Keratinocyte (primary cell): Measurements from ENCODE around the gene RTL1. TPM values are rescaled to one million over a fixed set of nuclear protein-coding genes. Genes with fewer than 3 reads are reported as not detected.

Source experiments
- DNase-seq: peaks from one replicate; pipeline ENCODE4 v3.0.0-alpha.2; 2011; ENCODE audit warnings: low read depth, missing footprints, low spot score
- FAIRE-seq: peaks from 2 replicates; lab custom pipeline; 2011; peaks lifted over from hg19 to GRCh38; lab: Jason Lieb, UNC
- H2AFZ ChIP-seq: 2 replicates; pipeline ENCODE4 v1.6.0; 2012; ENCODE audit warnings: low read length, control low read depth, inconsistent platforms; ENCODE audit not compliant: control insufficient read depth
- H3K27ac ChIP-seq: 2 replicates; pipeline ENCODE4 v1.5.1; 2011; ENCODE audit warnings: low read length; ENCODE audit not compliant: control insufficient read depth, insufficient read depth
- H3K27me3 ChIP-seq: 3 replicates; pipeline ENCODE4 v1.6.0; 2011; ENCODE audit warnings: low read length; ENCODE audit not compliant: control insufficient read depth, insufficient read depth; ENCODE audit errors: extremely low read depth
- H3K36me3 ChIP-seq, 2 experiments: 2 replicates in 1 of 2; 3 replicates in 1 of 2; pipeline ENCODE4 v1.5.1; 2011; ENCODE audit warnings: low read length in 2 of 2, mild to moderate bottlenecking in 1 of 2; ENCODE audit not compliant: control insufficient read depth in 2 of 2, insufficient read depth in 2 of 2; ENCODE audit errors: extremely low read depth in 1 of 2
- H3K4me1 ChIP-seq: 3 replicates; pipeline ENCODE4 v1.5.1; 2011; ENCODE audit warnings: low read length; ENCODE audit not compliant: control insufficient read depth, insufficient read depth; ENCODE audit errors: extremely low read depth
- H3K4me2 ChIP-seq: 3 replicates; pipeline ENCODE4 v1.6.0; 2011; ENCODE audit warnings: low read depth, low read length; ENCODE audit not compliant: control insufficient read depth, insufficient read depth; ENCODE audit errors: extremely low read depth
- H3K4me3 ChIP-seq, 3 experiments: fragments of 200-600 bp in 1 of 3; sonication (generic) in 1 of 3; 2 replicates in 2 of 3; 3 replicates in 1 of 3; pipeline ENCODE4 v1.5.1; 2011 to 2016; ENCODE audit warnings: low read length in 3 of 3, mild to moderate bottlenecking in 3 of 3, control low read depth in 2 of 3, inconsistent platforms in 1 of 3, low read depth in 1 of 3, mixed read lengths in 1 of 3, mixed run types in 1 of 3, moderate library complexity in 1 of 3; ENCODE audit not compliant: control insufficient read depth in 2 of 3, insufficient read depth in 2 of 3; ENCODE audit errors: extremely low read depth in 1 of 3
- H3K79me2 ChIP-seq: 2 replicates; pipeline ENCODE4 v1.6.0; 2012; ENCODE audit warnings: low read length; ENCODE audit not compliant: control insufficient read depth, insufficient read depth
- H3K9ac ChIP-seq: 3 replicates; pipeline ENCODE4 v1.6.0; 2011; ENCODE audit warnings: low read length; ENCODE audit not compliant: control insufficient read depth, insufficient read depth; ENCODE audit errors: extremely low read depth
- H3K9me1 ChIP-seq: 3 replicates; pipeline ENCODE4 v1.6.0; 2011; ENCODE audit warnings: low read length; ENCODE audit not compliant: control insufficient read depth, insufficient read depth; ENCODE audit errors: extremely low read depth
- H3K9me3 ChIP-seq: 2 replicates; pipeline ENCODE4 v1.5.1; 2012; ENCODE audit warnings: low read depth, low read length; ENCODE audit not compliant: control insufficient read depth
- H4K20me1 ChIP-seq: 3 replicates; pipeline ENCODE4 v1.6.0; 2011; ENCODE audit warnings: low read length; ENCODE audit not compliant: control insufficient read depth, insufficient read depth; ENCODE audit errors: extremely low read depth
- CTCF ChIP-seq, 3 experiments: IDR thresholded peaks in 1 of 3; conservative IDR thresholded peaks in 1 of 3; optimal IDR thresholded peaks in 1 of 3; 2 replicates in 2 of 3; 3 replicates in 1 of 3; pipeline versions ENCODE3 to v1.5.1; 2011; ENCODE audit warnings: low read length in 3 of 3, mild to moderate bottlenecking in 3 of 3, moderate library complexity in 2 of 3, control low read depth in 1 of 3, inconsistent platforms in 1 of 3; ENCODE audit not compliant: insufficient read depth in 2 of 3; ENCODE audit errors: extremely low read depth in 1 of 3
- EZH2 ChIP-seq: IDR thresholded peaks from one replicate; pipeline ENCODE4 v1.6.1; 2012; ENCODE audit warnings: inconsistent platforms, mild to moderate bottlenecking, low read length, moderate library complexity
- dilution Hi-C: fragments of 300-500 bp; cut with MboI; formaldehyde crosslinking; loops from one replicate; pipeline ENCODE4 v1.7.0; 2020; ENCODE audit warnings: low sequenced_read_pairs; ENCODE audit not compliant: extremely low pct_ligation_motif_present
- polyA plus RNA-seq, 5 experiments: library from polyadenylated mRNA; depleted of rRNA in 3 of 5; stranded (reverse) in 3 of 5; stranded (forward) in 1 of 5; unstranded in 1 of 5; fragments of >200 nt; gene quantifications; 1 replicate in 1 of 5; 2 replicates in 3 of 5; 3 replicates in 1 of 5; pipeline versions ENCODE4 v1.2.1 to v1.2.3, GENCODE V29; 2011 to 2012; ENCODE audit warnings: missing spikeins in 2 of 5, low read depth in 1 of 5, low replicate concordance in 1 of 5

RTL1 gene
- polyA plus RNA-seq, 1 donor (not counting 4 experiments of a cell fraction or from before 2014, with no cell fraction given), result not detected

GRCh38 chr14:100898935-100899883, 4.3 kb downstream of the RTL1 start:
- TF ChIP-seq CTCF (optimal IDR thresholded peaks at IDR 0.05 in 1 of 3, IDR thresholded peaks at IDR 0.05 in 1 of 3, conservative IDR thresholded peaks at IDR 0.05 in 1 of 3; ENCODE audit: extremely low read depth in 1 of 3, insufficient read depth in 2 of 3, low read length in 3 of 3), result no peak
- no peak for TF ChIP-seq EZH2
- Histone ChIP-seq H3K9me1 (no peaks in the 10 kb centered on the region), H3K79me2 (no peaks in the 10 kb centered on the region), H3K27ac (no peak overlapping the region), H3K36me3 (no peaks in the 10 kb centered on the region), H4K20me1 (no peaks in the 10 kb centered on the region), H3K4me2 (no peak overlapping the region), H3K4me1 (no peaks in the 10 kb centered on the region), H2AFZ (no peak overlapping the region), H3K9ac (no peak overlapping the region), H3K27me3 (peaks cover 3% of the 10 kb centered on the region), H3K4me3 (no peak overlapping the region), H3K9me3 (no peaks in the 10 kb centered on the region)
- DNase-seq (no peak), FAIRE-seq (no peak)
- dilution Hi-C loops, result no loop called here

- dilution Hi-C loops, result no loop called here
- no peaks in the 10 kb centered on the region for H3K4me1 ChIP-seq
- H3K36me3 ChIP-seq, result no peaks in the 10 kb centered on the region
- no peaks in the 10 kb centered on the region for H3K9me3 ChIP-seq
- H4K20me1 ChIP-seq, result no peaks in the 10 kb centered on the region
- no peaks in the 10 kb centered on the region for H3K27me3 ChIP-seq
- no peak for TF ChIP-seq EZH2
- no peak for TF ChIP-seq CTCF (optimal IDR thresholded peaks at IDR 0.05 in 1 of 3, IDR thresholded peaks at IDR 0.05 in 1 of 3, conservative IDR thresholded peaks at IDR 0.05 in 1 of 3; ENCODE audit: extremely low read depth in 1 of 3, insufficient read depth in 2 of 3, low read length in 3 of 3)
- no peak overlapping the region for H3K27ac ChIP-seq
- no peak for FAIRE-seq
- H3K4me2 ChIP-seq, result no peak overlapping the region
- H2AFZ ChIP-seq, result no peak overlapping the region
- no peak overlapping the region for H3K9ac ChIP-seq
- H3K4me3 ChIP-seq, result no peak overlapping the region
- H3K9me1 ChIP-seq, result no peaks in the 10 kb centered on the region
- DNase-seq, result no peak
- no peaks in the 10 kb centered on the region for H3K79me2 ChIP-seq
Observed at GRCh38 chr14:100898465-100898864, 5.1 kb downstream of the RTL1 start.
